Hindlimb muscle (tissue), 1 donor: ENCODE results near the gene RILPL2. TPM values are rescaled to one million over a fixed set of nuclear protein-coding genes. Genes with fewer than 3 reads are reported as not detected.
"Not testable (repeated sequence)": the region's sequence is repeated elsewhere in the genome, so short reads cannot be mapped to it uniquely, and the experiment has no call there.

Experiments used
- DNase-seq: peaks from one replicate; pipeline ENCODE4 v3.0.0-alpha.2; 2013
- polyA plus RNA-seq: library from polyadenylated mRNA; unstranded; fragments of 120-200 nt; gene quantifications from one replicate; pipeline ENCODE4 v1.2.1, GENCODE V29; 2013; ENCODE audit not compliant: insufficient read length

RILPL2 gene
- polyA plus RNA-seq, 1 donor, result 1.8 TPM

GRCh38 chr12:123379391-123379790 lies 57.1 kb downstream of the RILPL2 start:
- no peak for DNase-seq

- not testable (repeated sequence) for DNase-seq
Measured at GRCh38 chr12:123372415-123372814, 64.1 kb downstream of the RILPL2 start.

- not testable (repeated sequence) for DNase-seq
Measured at GRCh38 chr12:123371667-123372368, 64.7 kb downstream of the RILPL2 start.

GRCh38 chr12:123369229-123369628 lies 67.3 kb downstream of the RILPL2 start:
- no peak for DNase-seq

GRCh38 chr12:123368431-123368830 lies 68.1 kb downstream of the RILPL2 start:
- not testable (repeated sequence) for DNase-seq

GRCh38 chr12:123367511-123367910 lies 69.0 kb downstream of the RILPL2 start:
- no peak for DNase-seq

Other genes with a start within 250 kb of the RILPL2 start
- gene MPHOSPH9, start 203.5 kb downstream of the RILPL2 start, polyA plus RNA-seq, result 19.3 TPM
- 15.7 TPM for gene MTRFR, start 203.2 kb downstream of the RILPL2 start, polyA plus RNA-seq
- 161 TPM for gene CDK2AP1, start 164.8 kb downstream of the RILPL2 start, polyA plus RNA-seq
- gene SBNO1, start 71.8 kb downstream of the RILPL2 start, polyA plus RNA-seq, result 18.7 TPM
- gene KMT5A, start 52.6 kb downstream of the RILPL2 start, polyA plus RNA-seq, result 35.0 TPM
- 34.3 TPM for gene SNRNP35, start 21.5 kb upstream of the RILPL2 start, polyA plus RNA-seq
- 31.1 TPM for gene RILPL1, start 97.0 kb upstream of the RILPL2 start, polyA plus RNA-seq
- 134 TPM for gene TMED2, start 147.9 kb upstream of the RILPL2 start, polyA plus RNA-seq
- 21.4 TPM for gene DDX55, start 165.4 kb upstream of the RILPL2 start, polyA plus RNA-seq
- 44.0 TPM for gene EIF2B1, start 197.0 kb upstream of the RILPL2 start, polyA plus RNA-seq
- 26.5 TPM for gene GTF2H3, start 197.1 kb upstream of the RILPL2 start, polyA plus RNA-seq
- 8.1 TPM for gene TCTN2, start 234.4 kb upstream of the RILPL2 start, polyA plus RNA-seq